A549 (cell line): ENCODE data around the gene PFDN1. TPM values are rescaled to one million over a fixed set of nuclear protein-coding genes. Genes with fewer than 3 reads are reported as not detected.
A peak's percentile ranks its signal among the peaks of the same experiment; 100 is the strongest.

Source experiments
- ATAC-seq, 2 experiments: fragments of 200-7000 bp in 1 of 2; fragments of >200 bp in 1 of 2; cut with Nextera tagmentation in 1 of 2; cut with Tn5 transposase in 1 of 2; 3 replicates each; pipeline versions ENCODE4 v1.8.0 to v1.9.1; 2018 to 2020; ENCODE audit warnings: mild to moderate bottlenecking in 1 of 2, moderate library complexity in 1 of 2
- CTCF ChIA-PET: fragments of 300-600 bp; sonication (Branson Sonifier 250); formaldehyde crosslinking; extraction: SDS; loops from one replicate; lab custom pipeline; 2021; ENCODE audit warnings: antibody characterized with exemption, inconsistent platforms; lab: Yijun Ruan, JAX
- POLR2A ChIA-PET: fragments of 350-600 bp; formaldehyde crosslinking; extraction: SDS; loops from one replicate; lab custom pipeline; 2021; ENCODE audit warnings: antibody characterized with exemption, inconsistent platforms; lab: Yijun Ruan, JAX
- DNase-seq, 2 experiments: peaks; one replicate each; pipeline versions ENCODE4 v3.0.0 to v3.0.0-alpha.2; 2011 to 2016; ENCODE audit warnings: low read depth in 1 of 2, low spot score in 1 of 2
- FAIRE-seq: peaks from 2 replicates; lab custom pipeline; 2011; peaks lifted over from hg19 to GRCh38; lab: Jason Lieb, UNC
- H3K27ac ChIP-seq, 2 experiments: fragments of >200 bp; sonication (Bioruptor Twin); formaldehyde crosslinking; 3 replicates each; pipeline ENCODE4 v1.5.1; 2016 to 2017
- H3K4me1 ChIP-seq: fragments of >200 bp; sonication (Bioruptor Twin); formaldehyde crosslinking; 3 replicates; pipeline ENCODE4 v1.6.1; 2016
- H3K4me2 ChIP-seq: fragments of >200 bp; sonication (Bioruptor Twin); formaldehyde crosslinking; 3 replicates; pipeline ENCODE4 v1.6.1; 2016
- H3K4me3 ChIP-seq: fragments of >200 bp; sonication (Bioruptor Twin); formaldehyde crosslinking; 3 replicates; pipeline ENCODE4 v1.5.1; 2016
- H3K9me3 ChIP-seq: fragments of >200 bp; sonication (Bioruptor Twin); formaldehyde crosslinking; 3 replicates; pipeline ENCODE4 v1.6.1; 2016
- CBX8 ChIP-seq: fragments of 200-600 bp; sonication (generic); IDR thresholded peaks from 2 replicates; pipeline ENCODE4 v1.6.1; 2016
- CEBPB ChIP-seq, 2 experiments: fragments of >200 bp in 1 of 2; sonication (Bioruptor Twin) in 1 of 2; formaldehyde crosslinking in 1 of 2; IDR thresholded peaks; 2 replicates each; pipeline ENCODE4 v1.6.1; 2012 to 2016
- CHD2 ChIP-seq: fragments of 150-350 bp; IDR thresholded peaks from 2 replicates; pipeline ENCODE4 v1.6.1; 2014; ENCODE audit warnings: low read length; ENCODE audit not compliant: partially characterized antibody
- CHD4 ChIP-seq: fragments of 200-600 bp; sonication (generic); IDR thresholded peaks from 2 replicates; pipeline ENCODE4 v1.6.1; 2016; ENCODE audit warnings: antibody characterized with exemption, mild to moderate bottlenecking, borderline replicate concordance
- CTCF ChIP-seq: fragments of >200 bp; sonication (Bioruptor Twin); formaldehyde crosslinking; IDR thresholded peaks from 3 replicates; pipeline ENCODE4 v1.5.1; 2016
- E2F6 ChIP-seq: IDR thresholded peaks from 2 replicates; pipeline ENCODE4 v1.6.1; 2012; ENCODE audit warnings: low read depth, borderline replicate concordance
- ELK1 ChIP-seq: fragments of 150-350 bp; IDR thresholded peaks from 2 replicates; pipeline ENCODE4 v1.6.1; 2014; ENCODE audit warnings: low read depth, mild to moderate bottlenecking, low read length
- FOSL2 ChIP-seq, 2 experiments: fragments of 450-650 bp in 1 of 2; fragments of >200 bp in 1 of 2; sonication (Bioruptor Twin) in 1 of 2; formaldehyde crosslinking; IDR thresholded peaks; 2 replicates each; pipeline versions ENCODE4 v1.5.0 to v1.6.1; 2016 to 2020; ENCODE audit warnings: mild to moderate bottlenecking in 1 of 2, moderate library complexity in 1 of 2
- FOXS1 ChIP-seq: fragments of 250-450 bp; sonication (Bioruptor Pico); IDR thresholded peaks from 2 replicates; pipeline ENCODE4 v1.5.0; 2020; ENCODE audit warnings: mild to moderate bottlenecking, moderate library complexity
- GATA3 ChIP-seq: IDR thresholded peaks from 2 replicates; pipeline ENCODE4 v1.6.1; 2012; ENCODE audit warnings: borderline replicate concordance
- HEYL ChIP-seq: fragments of 250-450 bp; sonication (Bioruptor Pico); IDR thresholded peaks from 2 replicates; pipeline ENCODE4 v1.8.0; 2021; ENCODE audit warnings: mild to moderate bottlenecking, moderate library complexity
- HMGXB4 ChIP-seq: fragments of 250-450 bp; sonication (Bioruptor Pico); IDR thresholded peaks from 2 replicates; pipeline ENCODE4 v1.5.0; 2021; ENCODE audit warnings: mild to moderate bottlenecking, moderate library complexity, borderline replicate concordance
- HOXA7 ChIP-seq: fragments of 250-450 bp; sonication (Bioruptor Pico); IDR thresholded peaks from 2 replicates; pipeline ENCODE4 v1.5.0; 2020; ENCODE audit warnings: mild to moderate bottlenecking, moderate library complexity
- HOXB13 ChIP-seq: fragments of 250-450 bp; sonication (Bioruptor Pico); IDR thresholded peaks from 2 replicates; pipeline ENCODE4 v1.5.0; 2020; ENCODE audit warnings: low read depth, mild to moderate bottlenecking, moderate library complexity
- NFE2L2 ChIP-seq: fragments of 150-350 bp; conservative IDR thresholded peaks from 2 replicates; pipeline ENCODE4 v1.6.1; 2014; ENCODE audit warnings: low read length
- NPAS2 ChIP-seq: fragments of 250-450 bp; sonication (Bioruptor Pico); IDR thresholded peaks from 2 replicates; pipeline ENCODE4 v1.8.0; 2022; ENCODE audit warnings: mild to moderate bottlenecking, moderate library complexity, borderline replicate concordance
- PBX3 ChIP-seq: IDR thresholded peaks from 2 replicates; pipeline ENCODE4 v1.6.1; 2012
- POLR2A ChIP-seq: IDR thresholded peaks from 2 replicates; pipeline ENCODE4 v1.6.1; 2012; ENCODE audit warnings: mild to moderate bottlenecking, low read length
- POLR2AphosphoS2 ChIP-seq: conservative IDR thresholded peaks from 2 replicates; pipeline ENCODE4 v1.6.1; 2012; ENCODE audit warnings: low read length, improper control_type of control experiment, inconsistent platforms
- RAD21 ChIP-seq, 2 experiments: fragments of >200 bp in 1 of 2; sonication (Bioruptor Twin) in 1 of 2; formaldehyde crosslinking in 1 of 2; IDR thresholded peaks in 1 of 2; conservative IDR thresholded peaks in 1 of 2; 2 replicates in 1 of 2; 3 replicates in 1 of 2; pipeline ENCODE4 v1.6.1; 2012 to 2018; ENCODE audit warnings: inconsistent platforms in 1 of 2
- RARB ChIP-seq: fragments of 250-450 bp; sonication (Bioruptor Pico); IDR thresholded peaks from 2 replicates; pipeline ENCODE4 v1.8.0; 2021; ENCODE audit warnings: mild to moderate bottlenecking, moderate library complexity
- TFCP2L1 ChIP-seq: fragments of 250-450 bp; sonication (Bioruptor Pico); IDR thresholded peaks from 2 replicates; pipeline ENCODE4 v1.5.0; 2021; ENCODE audit warnings: mild to moderate bottlenecking
- ZFP36 ChIP-seq: fragments of 450-650 bp; IDR thresholded peaks from 2 replicates; pipeline ENCODE4 v1.6.1; 2014; ENCODE audit warnings: borderline replicate concordance; ENCODE audit not compliant: partially characterized antibody
- ZNF302 ChIP-seq: fragments of 250-450 bp; sonication (Bioruptor Pico); IDR thresholded peaks from 2 replicates; pipeline ENCODE4 v1.9.0; 2021; ENCODE audit warnings: inconsistent platforms, mild to moderate bottlenecking, moderate library complexity
- ZSCAN20 ChIP-seq: fragments of 250-450 bp; sonication (Bioruptor Pico); IDR thresholded peaks from 2 replicates; pipeline ENCODE4 v1.8.0; 2022; ENCODE audit warnings: mild to moderate bottlenecking, moderate library complexity
- WGBS: methylation state at CpG from one replicate; pipeline ENCODE4 v1.1.6; 2017; ENCODE audit errors: missing lambda C conversion rate; 5-methylcytosine and 5-hydroxymethylcytosine counted together
- polyA plus RNA-seq, 4 experiments: library from polyadenylated mRNA; depleted of rRNA in 3 of 4; stranded (reverse); fragments of >200 nt; fragmentation: RNase III in 1 of 4; extraction: RNeasy Plus Mini Kit Qiagen cat#74134 plus additional on column Dnase treatment in 1 of 4; gene quantifications; 2 replicates in 3 of 4; 3 replicates in 1 of 4; pipeline ENCODE4 v1.2.3, GENCODE V29; 2011 to 2017

The PFDN1 gene
- polyA plus RNA-seq, 2 of the 4 experiments (the other 2 are of a cell fraction) = 90.4 to 201 TPM

GRCh38 chr5:140262839-140263238 lies 40.1 kb downstream of the PFDN1 start (continued):
- no peak for TF ChIP-seq PBX3

GRCh38 chr5:140262221-140262620 lies 40.7 kb downstream of the PFDN1 start:
- Histone ChIP-seq H3K4me2 (peak overlapping the region; percentile 91), H3K9me3 (peaks cover 3% of the 10 kb centered on the region; the same call in 1 of the 3 replicates), H3K4me3 (no peak overlapping the region), H3K27ac (peak overlapping the region in 1 of 2 experiments; percentile 54; a peak in 2 of 6 replicates), H3K4me1 (peaks cover 17% of the 10 kb centered on the region)
- 79% methylated on average over 3 of the region's 3 CpGs for WGBS
- TF ChIP-seq FOXS1 (no peak), HMGXB4 (no peak)
- CTCF ChIA-PET = interaction anchor here (1.0 to 42.9 kb wide), 7 partner anchors 9 to 90 kb away, joined by 3 to 1613 read pairs (median 6); partner anchors contain the start of genes HBEGF, PFDN1 and SLC4A9
- no peak for ATAC-seq
- POLR2A ChIA-PET = interaction anchor here (2.2 kb wide), 1 partner anchor 84 kb away, joined by 21 read pairs; the partner anchor contains the start of gene HBEGF
- DNase-seq = no peak
- no peak for FAIRE-seq

GRCh38 chr5:140261403-140262171 lies 41.3 kb downstream of the PFDN1 start:
- peaks cover 3% of the 10 kb centered on the region; the same call in 1 of the 3 replicates for H3K9me3 ChIP-seq
- ATAC-seq (peak; percentile 98), FAIRE-seq (peak; percentile 51), DNase-seq (peak; percentile 83 to 93)
- POLR2A ChIA-PET = interaction anchor here (0.7 to 2.2 kb wide), 5 partner anchors 9 to 386 kb away, joined by 3 to 21 read pairs (median 4); partner anchors contain the start of genes HBEGF, IK, NDUFA2 and PFDN1
- H3K4me1 ChIP-seq = peaks cover 17% of the 10 kb centered on the region
- peak overlapping the region; percentile 39 to 54; a peak in 2 of 6 replicates for H3K27ac ChIP-seq
- 9% methylated on average over 8 of the region's 8 CpGs for WGBS
- peak overlapping the region; percentile 26 for H3K4me3 ChIP-seq
- CTCF ChIA-PET = interaction anchor here (1.0 to 42.9 kb wide), 10 partner anchors 10 to 91 kb away, joined by 3 to 1613 read pairs (median 4); partner anchors contain the start of genes HBEGF, PFDN1 and SLC4A9
- H3K4me2 ChIP-seq = peak overlapping the region; percentile 91
- TF ChIP-seq POLR2A (no peak), RAD21 (conservative IDR thresholded peaks at IDR 0.05 in 1 of 2, IDR thresholded peaks at IDR 0.05 in 1 of 2) (0 out of 5 replicates have a peak, but pooled peaks have one; percentile 2 to 20), TFCP2L1 (CRISPR knock-in tag) (no peak), PBX3 (no peak), NPAS2 (no peak), FOXS1 (no peak), ZNF302 (no peak), HOXB13 (CRISPR knock-in tag) (no peak), HEYL (CRISPR knock-in tag) (no peak), RARB (no peak), GATA3 (no peak), ZSCAN20 (CRISPR knock-in tag) (no peak), POLR2AphosphoS2 (no peak), CBX8 (no peak), CEBPB (IDR thresholded peaks at IDR 0.05) (no peak), CTCF (no peak), CHD2 (no peak), ELK1 (peak; percentile 98), E2F6 (no peak), NFE2L2 (no peak), FOSL2 (IDR thresholded peaks at IDR 0.05) (peak; percentile 58), FOSL2 (CRISPR knock-in tag; IDR thresholded peaks at IDR 0.05) (peak; percentile 87), HOXA7 (CRISPR knock-in tag) (no peak), ZFP36 (peak; percentile 34), CHD4 (no peak)
